GM19025 (cell line): ENCODE measurements around the gene ACSBG1.
"Not testable (repeated sequence)": the region's sequence is repeated elsewhere in the genome, so short reads cannot be mapped to it uniquely, and the experiment has no call there.

Experiments
- ATAC-seq: cut with Tn5 transposase; IDR thresholded peaks from one replicate; pipeline ENCODE4 v1.9.1; 2021; ENCODE audit warnings: mild to moderate bottlenecking, low read depth, moderate library complexity; ENCODE audit not compliant: unreplicated experiment

The ACSBG1 gene

GRCh38 chr15:78171864-78172472 is 62.4 kb downstream of the ACSBG1 start:
- no peak for ATAC-seq

- ATAC-seq: peak; percentile 59
Observed at GRCh38 chr15:78170848-78171773, 63.3 kb downstream of the ACSBG1 start.

GRCh38 chr15:78168608-78169007 is 65.8 kb downstream of the ACSBG1 start:
- ATAC-seq: no peak

DNA sequence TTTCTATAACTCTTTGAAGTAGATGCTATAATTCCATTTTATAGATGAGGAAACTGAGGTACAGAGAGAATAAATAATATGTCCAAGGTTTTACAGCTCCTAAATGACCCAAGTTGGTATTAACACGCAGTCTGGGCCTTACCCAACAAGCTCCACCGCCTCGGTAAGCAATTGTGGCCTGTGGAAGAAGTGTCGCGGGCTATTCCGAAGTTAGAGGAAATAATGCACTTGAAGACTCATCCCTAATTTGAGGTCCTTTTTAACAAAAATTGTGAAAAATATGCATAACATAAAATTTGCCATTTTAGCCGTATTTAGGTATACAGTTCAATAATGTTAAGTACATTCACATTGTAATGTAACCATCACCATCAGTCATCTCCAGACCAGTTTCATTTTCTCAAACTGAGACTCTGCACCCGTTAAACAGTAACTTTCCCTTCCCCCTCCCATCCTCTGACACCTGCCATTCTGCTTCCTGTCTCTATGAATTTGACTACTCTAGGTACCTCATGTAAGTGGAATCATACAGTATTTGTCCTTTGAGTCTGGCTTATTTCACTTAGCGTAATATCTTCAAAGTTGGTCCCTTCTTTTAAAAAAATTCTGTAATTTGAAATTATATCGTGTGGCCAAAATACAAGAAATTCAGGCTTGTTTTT is 67.0 kb downstream of the ACSBG1 start:
- ATAC-seq: peak; percentile 76

DNA sequence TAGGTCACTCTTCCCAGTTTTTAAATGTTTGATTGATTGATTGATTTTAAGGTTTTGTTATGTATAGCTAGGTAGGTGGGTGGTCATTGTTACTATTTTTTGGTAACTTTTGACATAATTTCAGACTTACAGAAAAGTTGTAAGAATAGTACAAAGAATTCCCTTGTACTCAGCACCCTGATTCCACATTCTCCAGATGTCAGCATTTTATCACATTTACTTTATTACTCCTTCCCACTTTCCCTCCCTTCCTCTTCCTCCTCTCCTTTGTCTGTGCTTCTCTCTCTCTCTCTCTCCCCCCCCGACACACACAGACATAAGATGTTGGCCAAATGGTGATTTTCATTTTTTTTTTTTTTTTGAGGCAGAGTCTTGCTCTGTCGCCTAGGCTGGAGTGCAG is 70.4 kb downstream of the ACSBG1 start:
- ATAC-seq: no peak

DNA sequence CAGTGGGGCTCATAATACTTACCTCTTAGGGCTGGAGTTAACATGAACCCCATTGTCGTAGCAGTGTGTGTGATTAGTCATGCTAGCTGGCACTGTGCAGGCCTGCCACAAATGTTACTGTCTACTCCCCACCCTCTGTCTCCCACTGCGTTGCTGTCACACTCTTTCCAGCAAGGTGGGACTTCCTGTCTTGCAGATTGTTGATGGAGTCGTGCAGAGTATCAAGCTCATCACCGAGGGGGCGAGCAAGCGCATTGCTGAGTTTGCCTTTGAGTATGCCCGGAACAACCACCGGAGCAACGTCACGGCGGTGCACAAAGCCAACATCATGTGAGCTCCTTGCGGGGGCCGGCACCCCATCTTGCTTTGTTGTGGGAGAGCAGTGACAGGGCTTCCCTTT is 72.3 kb downstream of the ACSBG1 start:
- no peak for ATAC-seq

DNA sequence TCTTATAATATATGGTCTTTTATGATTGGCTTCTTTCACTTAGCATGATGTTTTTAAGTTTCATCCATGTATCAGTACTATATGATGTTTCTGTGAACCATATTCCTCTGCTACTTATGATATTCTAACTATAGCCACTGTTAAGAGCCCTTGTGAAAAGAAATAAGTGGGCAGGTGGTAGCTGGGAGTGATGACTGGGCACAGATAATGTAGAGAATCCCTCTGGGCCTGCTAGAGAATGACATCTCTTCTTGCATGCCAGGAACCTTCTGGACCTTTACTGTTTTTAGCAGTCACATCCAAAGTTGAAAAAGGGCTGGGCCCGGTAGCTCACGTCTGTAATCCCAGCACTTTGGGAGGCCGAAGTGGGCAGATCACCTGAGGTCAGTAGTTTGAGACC is 75.0 kb downstream of the ACSBG1 start:
- ATAC-seq: no peak

DNA sequence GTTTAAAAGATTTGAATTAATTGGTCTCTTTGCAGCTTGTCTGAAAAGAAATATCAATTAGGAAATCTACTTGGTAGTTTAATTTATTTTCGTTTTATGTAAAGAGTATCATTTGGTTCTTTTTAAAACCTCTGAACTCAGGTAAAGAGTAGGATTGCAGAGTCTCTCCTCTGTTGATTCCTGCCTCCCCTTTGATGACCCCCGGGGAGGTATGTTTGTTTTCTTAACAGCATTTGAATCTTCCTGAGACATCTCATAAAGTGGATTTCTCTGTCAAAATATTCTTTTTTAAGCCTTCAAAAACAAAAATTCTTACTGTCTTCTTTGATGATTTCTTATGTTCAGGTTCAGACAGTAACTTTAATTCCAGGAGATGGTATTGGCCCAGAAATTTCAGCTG is 77.2 kb downstream of the ACSBG1 start:
- no peak for ATAC-seq

DNA sequence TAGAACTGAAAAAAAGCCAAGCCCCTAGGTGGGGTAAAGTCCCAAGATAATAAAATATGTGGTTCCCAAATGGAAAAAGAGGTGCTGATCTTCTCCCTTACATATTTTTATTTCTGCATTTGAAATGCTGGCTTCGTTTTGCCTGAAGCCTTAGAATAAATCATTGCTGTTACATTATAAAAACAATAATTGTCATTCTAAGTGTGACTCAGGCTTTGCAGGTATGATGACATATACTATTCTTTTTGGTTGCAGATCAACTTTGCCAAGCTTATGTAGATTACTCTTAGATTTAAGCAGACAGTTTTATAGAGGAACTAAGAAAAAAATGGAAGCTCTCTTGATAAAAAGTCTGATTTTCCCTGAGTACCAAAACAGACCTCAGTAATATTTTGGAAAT is 77.7 kb downstream of the ACSBG1 start:
- no peak for ATAC-seq

GRCh38 chr15:78155355-78155939 is 78.9 kb downstream of the ACSBG1 start:
- no peak for ATAC-seq

DNA sequence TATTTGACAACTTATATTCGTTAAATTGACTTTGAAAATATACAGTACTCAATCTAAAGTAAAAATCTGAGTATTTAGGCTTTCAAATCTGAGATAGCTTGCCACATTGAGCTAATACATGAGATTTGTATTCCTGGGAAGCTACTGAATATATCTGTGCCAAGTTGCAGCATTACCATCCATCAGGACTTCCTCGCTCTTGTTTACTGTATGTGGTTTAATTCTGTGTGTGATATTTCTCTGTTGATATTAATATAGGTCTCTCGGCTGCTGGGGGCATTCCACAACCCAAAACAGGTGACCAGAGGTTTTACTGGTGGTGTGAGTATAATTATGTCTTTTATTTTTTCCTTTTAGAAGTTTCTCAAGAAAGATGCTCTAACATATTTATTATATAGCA is 79.4 kb downstream of the ACSBG1 start:
- no peak for ATAC-seq

DNA sequence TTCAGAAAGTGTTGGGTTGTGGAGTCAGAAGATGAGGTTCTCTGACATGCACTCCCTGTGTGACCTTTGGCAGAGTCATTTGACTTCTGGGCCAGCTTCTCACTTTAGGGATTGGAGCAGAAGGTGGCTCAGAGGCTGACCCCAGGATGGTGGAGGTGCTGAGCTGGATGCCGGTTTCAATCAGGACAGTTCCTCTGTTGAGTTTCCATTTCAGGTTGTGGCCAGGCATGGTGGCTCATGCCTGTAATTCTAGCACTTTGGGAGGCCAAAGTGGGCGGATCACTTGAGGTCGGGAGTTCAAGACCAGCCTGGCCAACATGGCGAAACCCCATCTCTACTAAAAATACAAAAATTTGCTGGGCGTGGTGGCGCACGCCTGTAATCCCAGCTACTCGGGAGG is 83.3 kb downstream of the ACSBG1 start:
- ATAC-seq: not testable (repeated sequence)

- ATAC-seq: no peak
Observed at GRCh38 chr15:78149805-78150751, 84.3 kb downstream of the ACSBG1 start.

DNA sequence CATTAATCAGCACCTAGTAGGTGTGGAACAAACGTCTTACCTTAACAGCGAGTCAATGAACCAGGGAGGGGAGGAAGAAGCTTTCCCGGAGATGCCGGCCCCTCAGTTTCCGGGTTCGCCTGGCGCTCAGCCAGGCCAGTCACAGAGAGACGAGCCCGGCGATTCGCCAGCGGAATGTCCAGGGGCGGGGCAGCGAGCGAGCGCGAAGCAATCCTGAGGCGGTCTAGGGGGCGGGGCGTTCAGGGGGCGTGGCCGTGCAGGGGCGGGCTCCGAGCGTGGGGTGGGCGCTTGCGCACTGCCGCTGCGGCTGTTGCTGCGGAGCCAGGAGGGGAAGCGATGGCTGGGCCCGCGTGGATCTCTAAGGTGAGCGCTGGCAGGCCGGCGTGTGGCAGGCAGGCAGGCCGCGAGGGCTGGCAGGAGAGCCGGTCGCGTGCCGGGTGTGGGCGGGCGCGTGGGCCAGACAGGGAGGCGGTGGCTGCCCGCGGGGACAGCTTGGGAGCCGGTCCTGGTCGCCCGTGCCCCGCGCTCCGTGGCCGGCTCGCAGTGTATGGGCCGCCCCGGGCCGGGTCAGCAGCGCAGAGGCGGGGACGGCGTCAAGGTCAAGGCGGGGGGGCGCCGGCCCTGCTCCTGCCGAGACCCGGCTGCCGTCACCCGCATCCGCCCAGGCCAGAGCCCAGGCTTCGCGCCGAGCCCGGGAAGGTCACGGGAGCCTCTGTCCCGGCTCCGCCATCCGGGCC is 85.1 kb downstream of the ACSBG1 start, which contains the start of gene IDH3A:
IDH3A (plus strand) TSS at position 295 of the 737 bp plus-strand sequence; CDS start at position 337, 42 bp downstream.
- peak; percentile 79 for ATAC-seq

GRCh38 chr15:78148392-78149067 is 85.8 kb downstream of the ACSBG1 start:
- no peak for ATAC-seq

DNA sequence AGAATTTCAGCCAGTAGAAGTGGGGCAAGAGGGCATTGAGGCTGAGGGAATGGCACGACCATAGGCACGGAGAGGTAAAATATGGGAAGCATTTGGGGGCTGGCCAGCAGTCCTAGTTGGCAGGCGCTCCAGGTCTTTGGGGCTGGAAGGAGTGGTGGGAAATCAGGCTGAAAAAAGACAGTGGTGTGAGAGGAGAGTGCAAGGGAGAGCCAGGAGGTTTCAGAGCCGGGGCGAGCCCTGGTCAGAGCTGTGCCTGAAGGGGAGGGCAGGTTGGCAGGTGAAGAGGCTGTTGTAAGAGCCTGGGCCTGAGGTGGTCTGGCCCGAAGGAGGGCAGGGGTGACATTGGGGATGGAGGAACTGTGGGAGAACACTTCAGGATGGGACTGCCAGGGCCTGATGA is 86.8 kb downstream of the ACSBG1 start:
- no peak for ATAC-seq

DNA sequence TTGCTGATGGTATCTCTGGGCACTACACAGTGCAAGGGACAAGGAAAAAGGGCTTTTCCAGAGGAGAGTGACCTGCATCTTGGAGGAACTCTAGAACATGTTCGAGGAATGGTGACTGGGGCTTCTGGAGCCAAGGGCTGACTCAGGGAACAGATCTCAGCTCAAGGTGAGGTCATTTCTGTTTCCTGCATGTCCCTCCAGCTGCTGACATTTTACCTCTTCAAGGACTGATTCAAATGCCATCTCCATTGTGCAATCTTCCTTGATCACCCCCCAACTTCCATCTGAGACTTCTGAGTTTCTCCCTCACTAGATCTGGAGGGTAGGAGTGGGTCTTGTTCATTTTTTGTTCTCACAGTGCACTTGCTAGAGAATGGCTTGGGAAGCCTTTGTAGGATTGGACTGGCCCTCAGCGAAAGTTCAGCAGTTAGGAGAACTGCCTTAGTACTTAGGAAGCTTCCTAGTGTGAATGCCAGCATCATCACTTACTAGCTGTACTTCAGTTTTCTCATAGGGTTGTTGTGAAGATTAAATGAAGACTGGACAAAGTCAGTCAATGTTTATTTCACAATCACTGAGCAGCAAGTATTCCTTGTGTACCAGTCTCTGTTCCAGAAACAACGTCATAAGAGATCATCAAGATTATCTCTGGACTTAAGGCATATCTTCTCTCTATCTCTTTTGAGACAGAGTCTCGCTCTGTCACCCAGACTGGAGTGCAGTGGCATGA is 87.8 kb downstream of the ACSBG1 start:
- ATAC-seq: no peak

DNA sequence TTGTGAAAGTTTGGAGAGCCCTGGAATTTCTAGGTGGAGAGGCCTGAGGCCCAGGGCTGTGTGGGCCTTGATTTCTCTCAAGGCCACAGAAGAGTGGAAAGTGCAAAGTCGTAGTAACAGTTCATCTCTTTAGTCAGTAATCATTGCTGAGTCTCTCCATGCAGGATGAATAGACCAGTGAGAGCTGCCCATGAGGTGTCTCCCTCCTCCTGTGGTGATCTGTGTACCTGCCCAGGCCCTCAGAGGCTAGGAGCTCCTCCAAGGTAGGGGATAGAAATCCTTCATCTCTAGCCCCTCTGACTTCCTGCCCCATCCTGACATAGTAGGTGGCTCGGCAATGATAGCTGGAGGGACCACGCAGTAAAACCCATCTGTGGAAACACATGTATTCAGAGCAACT is 92.0 kb downstream of the ACSBG1 start:
- no peak for ATAC-seq
